HG03520 (cell line): ENCODE data around the gene RPS6KL1.
"Not testable (repeated sequence)": the region's sequence is repeated elsewhere in the genome, so short reads cannot be mapped to it uniquely, and the experiment has no call there.

Experiments used
- ATAC-seq: cut with Tn5 transposase; IDR thresholded peaks from one replicate; pipeline ENCODE4 v1.9.1; 2021; ENCODE audit warnings: mild to moderate bottlenecking, moderate library complexity; ENCODE audit not compliant: unreplicated experiment

RPS6KL1 gene

GRCh38 chr14:74937171-74937570, 14.1 kb upstream of the RPS6KL1 start:
- ATAC-seq: no peak

GRCh38 chr14:74936731-74937130, 13.7 kb upstream of the RPS6KL1 start:
- no peak for ATAC-seq

- no peak for ATAC-seq
Measured at GRCh38 chr14:74936151-74936550, 13.1 kb upstream of the RPS6KL1 start.

GRCh38 chr14:74935360-74935680, 12.3 kb upstream of the RPS6KL1 start:
- no peak for ATAC-seq

DNA sequence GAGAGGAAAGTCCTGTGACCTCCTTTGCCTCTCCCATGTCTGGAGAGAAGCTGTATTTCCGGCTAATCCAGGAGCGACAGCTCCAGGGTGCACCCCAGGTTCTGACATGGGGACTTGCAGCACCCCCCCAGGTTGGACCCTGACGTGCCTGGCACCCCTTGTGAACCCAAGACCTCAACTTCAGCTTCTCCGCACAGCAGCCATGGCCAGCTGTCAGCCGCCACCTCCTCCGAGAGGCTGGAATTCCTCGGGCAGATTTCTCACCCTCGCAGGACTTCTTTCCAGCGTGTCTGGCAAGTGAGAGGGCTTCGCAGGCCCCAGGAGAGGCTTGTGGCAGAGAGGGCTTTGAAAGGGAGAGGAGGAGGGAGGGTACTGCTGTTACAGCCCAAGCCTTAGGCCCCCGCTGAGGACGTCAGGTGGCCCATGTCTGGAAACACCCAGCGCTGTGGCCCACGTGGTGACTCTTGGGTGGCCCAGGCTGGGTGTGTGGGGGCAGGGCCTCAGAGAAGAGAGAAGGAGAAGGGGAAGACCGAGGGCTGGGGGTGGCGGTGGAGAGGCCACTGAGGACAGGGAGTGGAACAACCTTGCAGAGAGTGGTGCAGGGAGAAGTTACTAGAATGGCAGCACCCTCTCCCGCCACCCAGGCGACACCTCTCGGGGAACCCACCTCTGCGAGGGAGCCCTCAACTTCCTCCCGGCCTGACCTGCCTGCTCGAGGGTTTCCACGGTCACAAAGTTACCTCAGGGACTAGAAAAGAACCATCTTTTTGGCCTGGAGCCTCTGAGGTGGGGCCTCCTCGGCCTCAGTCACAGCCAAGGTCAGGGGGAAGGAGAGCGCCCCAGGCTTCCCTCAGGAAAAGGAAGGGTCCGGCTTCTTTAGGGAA, 11.7 kb upstream of the RPS6KL1 start:
- ATAC-seq: no peak

DNA sequence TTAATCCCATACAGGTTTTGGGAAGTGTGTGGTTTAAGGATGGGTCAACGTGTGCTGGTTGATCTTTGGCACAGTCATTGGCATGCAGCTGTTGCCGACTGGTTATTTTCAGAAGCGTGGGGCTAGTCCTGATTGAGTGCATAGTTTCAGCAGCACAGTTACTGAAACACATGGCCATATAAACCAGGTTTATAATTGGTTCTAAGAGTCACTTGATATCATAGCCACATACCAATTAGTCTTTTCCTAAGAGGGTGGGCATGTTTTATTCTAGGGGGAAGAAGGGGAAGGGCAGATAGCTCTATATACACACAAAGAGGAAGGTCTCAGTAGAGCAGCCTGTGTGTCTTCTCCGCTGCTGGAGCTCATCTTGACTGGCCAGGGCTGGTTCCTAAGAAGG, 11.0 kb upstream of the RPS6KL1 start:
- ATAC-seq: no peak

- ATAC-seq: not testable (repeated sequence)
Measured at GRCh38 chr14:74932936-74933335, 9.9 kb upstream of the RPS6KL1 start.

DNA sequence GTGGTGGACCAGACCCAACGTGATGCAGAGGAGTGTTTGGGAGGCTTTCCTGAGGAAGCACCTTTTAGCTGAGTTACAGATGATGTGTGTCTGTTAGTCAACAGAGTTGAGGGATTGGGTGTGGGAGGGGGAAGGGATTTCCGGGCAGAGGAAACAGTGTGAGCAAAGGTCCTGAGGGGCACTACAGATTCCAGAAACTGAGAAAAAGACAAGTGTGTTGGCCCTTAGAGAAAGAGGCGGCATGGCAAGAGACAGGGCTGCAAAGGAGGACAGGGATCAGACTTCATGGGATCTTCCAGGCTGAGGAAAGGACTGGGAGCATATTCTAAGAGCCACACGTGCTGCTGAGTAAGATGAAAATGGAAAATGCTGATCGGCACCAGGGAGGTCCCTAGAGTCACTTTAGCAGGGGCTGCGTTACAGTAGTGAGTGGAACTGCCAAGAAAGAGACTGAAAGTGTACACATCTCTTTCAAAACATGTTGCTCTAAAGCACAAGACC, 9.4 kb upstream of the RPS6KL1 start:
- no peak for ATAC-seq

DNA sequence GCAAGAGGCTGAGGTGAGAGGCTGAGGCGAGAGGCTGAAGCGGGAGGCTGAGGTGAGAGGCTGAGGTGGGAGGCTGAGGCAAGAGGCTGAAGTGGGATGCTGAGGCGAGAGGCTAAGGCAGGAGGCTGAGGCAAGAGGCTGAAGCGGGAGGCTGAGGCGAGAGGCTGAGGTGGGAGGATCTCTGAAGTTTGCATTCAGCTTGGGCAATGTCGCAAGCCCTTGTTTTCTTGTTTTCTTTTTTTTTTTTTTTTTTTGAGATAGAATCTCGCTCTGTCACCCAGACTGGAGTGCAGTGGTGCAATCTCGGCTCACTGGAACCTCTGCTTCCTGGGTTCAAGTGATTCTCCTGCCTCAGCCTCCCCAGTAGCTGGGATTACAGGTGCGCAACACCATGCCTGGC, 8.7 kb upstream of the RPS6KL1 start:
- ATAC-seq: not testable (repeated sequence)

- no peak for ATAC-seq
Measured at GRCh38 chr14:74929242-74929641, 6.2 kb upstream of the RPS6KL1 start.

DNA sequence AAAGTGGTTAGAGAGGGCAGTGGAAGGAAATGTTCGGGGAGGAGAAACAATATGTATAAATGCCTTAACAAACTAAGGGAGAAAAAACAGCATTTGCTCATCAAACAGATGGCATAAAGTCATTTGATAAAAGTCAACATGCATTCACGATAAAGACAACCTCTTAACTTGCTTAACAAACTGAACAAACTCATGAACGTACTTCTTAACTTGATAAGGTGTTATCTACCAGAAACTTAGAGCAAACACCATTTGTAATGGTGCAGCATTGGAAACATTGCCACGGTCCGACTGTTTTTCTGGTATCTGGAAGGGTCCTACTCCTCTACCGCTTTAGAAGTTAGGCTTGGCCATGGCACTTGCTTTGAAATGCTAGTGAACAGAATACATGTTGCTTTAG, 4.2 kb upstream of the RPS6KL1 start:
- ATAC-seq: no peak

DNA sequence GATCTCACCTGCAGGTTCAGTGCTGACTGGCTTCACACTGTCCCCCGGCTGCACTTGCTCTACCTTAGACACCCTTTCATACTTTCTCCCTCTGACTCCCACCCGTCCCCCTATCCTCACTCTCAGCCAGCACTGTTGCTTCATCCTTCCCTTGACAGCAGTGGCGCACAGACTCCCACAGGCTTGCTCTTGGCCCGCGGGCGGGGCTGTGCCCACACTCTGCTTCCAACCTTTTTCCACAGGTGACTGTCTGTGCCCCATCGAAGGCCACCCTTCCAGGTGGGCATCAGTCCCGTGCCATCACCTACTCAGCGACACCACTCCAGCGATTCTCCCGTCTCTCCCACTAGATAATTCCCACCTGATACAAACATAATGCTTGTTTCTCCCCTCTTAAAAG, 1.0 kb upstream of the RPS6KL1 start:
- no peak for ATAC-seq

- ATAC-seq: no peak
Measured at GRCh38 chr14:74921987-74922751, 891 bp downstream of the RPS6KL1 start.

- no peak for ATAC-seq
Measured at GRCh38 chr14:74921053-74921620, 1.9 kb downstream of the RPS6KL1 start.

DNA sequence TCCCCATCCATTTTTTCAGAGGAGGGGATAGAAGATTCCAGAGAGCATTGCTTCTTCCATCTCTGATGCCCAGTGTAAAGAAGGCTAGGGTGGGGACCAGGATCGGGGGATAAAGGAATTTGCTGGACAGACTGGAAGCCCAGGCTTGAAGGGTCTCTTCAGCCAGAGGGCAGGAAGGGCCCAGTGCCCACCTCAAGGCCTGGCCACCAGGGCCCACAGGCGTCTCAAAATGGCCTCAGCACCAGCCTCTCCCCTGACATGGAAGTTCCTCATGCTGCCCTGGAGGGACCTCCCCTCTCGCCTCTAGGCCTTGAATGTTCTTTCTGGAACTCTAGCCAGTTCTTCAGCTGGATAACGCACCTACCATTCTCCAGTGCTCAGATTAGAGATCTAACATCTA, 2.8 kb downstream of the RPS6KL1 start:
- ATAC-seq: no peak

- no peak for ATAC-seq
Measured at GRCh38 chr14:74919421-74920165, 3.5 kb downstream of the RPS6KL1 start.

- no peak for ATAC-seq
Measured at GRCh38 chr14:74918380-74918779, 4.7 kb downstream of the RPS6KL1 start.

GRCh38 chr14:74917646-74918081, 5.4 kb downstream of the RPS6KL1 start:
- ATAC-seq: no peak

- ATAC-seq: no peak
Measured at GRCh38 chr14:74917178-74917543, 5.9 kb downstream of the RPS6KL1 start.

DNA sequence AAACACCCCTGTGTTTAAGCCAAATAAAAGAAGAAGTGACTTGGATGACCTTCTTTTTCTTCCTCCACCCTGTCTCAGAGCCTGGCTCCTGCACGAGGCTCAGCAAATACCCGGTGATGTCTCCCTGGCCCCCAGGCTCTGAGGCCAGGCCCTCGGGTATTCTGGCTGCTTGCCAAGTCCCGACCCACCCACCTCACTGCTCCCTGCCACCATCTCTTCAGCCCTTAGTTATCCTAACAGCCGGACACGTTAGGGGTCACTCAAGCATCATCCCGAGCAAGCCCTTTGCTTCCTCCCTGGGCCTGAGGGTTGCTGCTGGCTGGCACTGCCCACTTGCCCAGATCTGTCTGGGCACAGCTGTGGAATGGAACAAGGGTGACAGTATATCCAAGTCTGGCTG, 7.2 kb downstream of the RPS6KL1 start:
- no peak for ATAC-seq

DNA sequence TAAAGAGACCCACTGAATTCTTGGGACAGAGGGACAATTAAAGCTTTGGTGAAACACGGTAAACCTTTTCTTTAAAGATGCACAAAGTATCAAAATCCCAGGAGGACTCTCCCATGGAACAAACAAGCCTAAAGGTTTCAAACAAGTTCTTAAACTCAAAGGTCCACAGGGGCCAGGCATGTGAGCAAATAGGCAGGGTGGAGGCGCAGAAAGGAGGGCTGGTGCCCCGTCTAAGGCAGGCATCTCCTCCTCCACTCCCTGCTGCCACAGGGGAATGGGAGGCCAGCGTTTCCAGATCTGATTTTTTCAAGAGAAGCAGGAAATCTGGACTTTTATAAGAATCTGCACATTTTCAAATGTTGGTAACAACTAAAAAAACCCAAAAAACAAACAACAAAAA, 7.6 kb downstream of the RPS6KL1 start:
- ATAC-seq: no peak
